Left forelimb (tissue), 1 donor: ENCODE measurements around the gene SMAD9.

Experiments
- DNase-seq: peaks from one replicate; pipeline ENCODE4 v3.0.0-alpha.2; 2018; ENCODE audit warnings: low spot score

Gene SMAD9

DNA sequence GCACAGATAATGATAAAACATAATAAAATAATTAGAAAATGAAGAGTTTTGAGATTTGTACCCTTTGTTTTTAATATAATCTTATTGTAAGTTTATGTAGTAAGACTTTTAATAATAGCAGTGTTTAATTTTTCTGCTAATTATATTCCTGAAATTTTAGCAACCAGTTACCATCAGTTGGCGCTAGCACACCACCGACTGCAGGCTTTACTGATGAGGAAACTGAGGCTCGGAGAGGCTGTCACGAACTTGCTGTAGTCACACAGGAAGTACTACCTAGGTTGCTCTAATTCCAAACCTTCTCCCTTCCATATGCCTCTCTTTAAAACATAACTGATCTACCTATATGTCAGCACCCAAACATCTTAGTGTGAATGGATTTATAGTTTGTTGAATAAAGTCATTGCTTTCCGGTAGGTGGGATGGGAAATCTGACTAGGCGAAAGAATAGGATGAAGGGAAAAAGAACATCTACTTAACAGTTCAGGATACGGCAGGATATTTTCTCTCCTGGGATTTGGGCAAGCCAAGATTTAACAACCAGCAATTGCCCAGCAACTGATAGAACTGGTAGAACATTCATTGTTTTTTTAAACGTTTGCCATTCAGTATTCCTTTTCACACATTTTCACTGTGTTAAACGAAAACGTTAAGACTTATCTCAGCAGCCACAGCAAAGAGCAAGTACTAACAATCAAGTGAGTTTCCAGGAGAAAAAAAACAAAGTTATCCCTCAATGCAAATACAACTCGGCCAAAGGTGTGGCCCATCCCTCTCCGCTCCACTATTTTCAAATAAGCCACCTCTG, 101.8 kb downstream of the SMAD9 start:
- DNase-seq: no peak

DNA sequence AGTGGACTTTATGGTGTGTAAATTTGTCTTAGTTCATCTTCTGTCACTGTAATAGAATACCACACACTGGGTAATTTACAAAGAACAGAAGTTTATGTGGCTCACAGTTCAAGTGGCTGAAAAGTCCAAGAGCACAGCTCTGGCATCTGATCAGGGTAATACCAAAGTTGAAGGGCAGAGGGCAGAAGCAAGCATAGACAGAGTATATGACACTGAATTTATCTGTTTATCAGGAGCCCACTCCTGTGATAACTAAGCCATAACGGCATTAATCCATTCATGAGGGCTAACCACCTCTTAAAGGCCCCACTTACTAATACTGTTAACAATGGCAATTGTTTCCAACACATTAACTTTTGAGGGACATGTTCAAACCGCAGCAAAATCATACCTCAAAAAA, 105.0 kb downstream of the SMAD9 start:
- no peak for DNase-seq

DNA sequence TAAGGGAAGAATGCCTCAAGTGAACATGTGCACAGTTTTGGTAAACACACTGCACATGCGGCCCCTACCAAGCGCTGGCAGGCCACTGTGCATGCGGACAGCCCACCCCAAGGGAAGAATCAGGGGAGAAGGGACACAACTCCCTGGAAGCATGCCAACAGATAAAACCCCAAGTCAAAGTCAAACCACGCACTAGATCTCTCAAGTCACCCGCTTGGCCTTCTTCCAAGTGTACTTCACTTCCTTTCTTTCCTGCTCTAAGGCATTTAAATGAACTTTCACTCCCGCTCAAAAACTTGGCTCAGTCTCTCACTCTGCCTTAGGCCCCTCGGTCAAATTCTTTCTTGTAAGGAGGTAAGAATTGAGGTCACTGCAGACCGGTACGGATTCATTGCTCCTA, 105.6 kb downstream of the SMAD9 start:
- DNase-seq: no peak

DNA sequence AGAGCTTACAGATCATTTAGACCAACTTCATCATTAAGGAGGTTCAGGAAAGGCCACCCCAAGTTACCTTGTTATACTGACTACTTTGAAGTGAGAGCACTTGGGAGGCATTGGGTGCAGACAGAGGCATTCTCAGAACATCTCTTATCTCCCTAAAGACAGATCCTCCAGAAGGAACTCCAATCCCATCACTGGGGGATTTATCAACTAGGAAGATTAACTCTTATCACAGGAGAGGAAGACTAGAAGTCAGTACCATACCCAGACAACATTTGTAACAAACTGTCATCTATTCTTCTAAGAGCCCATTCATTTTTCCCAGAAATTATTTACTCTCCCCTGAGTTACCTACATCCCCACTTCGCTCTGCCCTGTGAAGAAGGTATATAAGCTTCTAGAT, 106.8 kb downstream of the SMAD9 start:
- DNase-seq: no peak

DNA sequence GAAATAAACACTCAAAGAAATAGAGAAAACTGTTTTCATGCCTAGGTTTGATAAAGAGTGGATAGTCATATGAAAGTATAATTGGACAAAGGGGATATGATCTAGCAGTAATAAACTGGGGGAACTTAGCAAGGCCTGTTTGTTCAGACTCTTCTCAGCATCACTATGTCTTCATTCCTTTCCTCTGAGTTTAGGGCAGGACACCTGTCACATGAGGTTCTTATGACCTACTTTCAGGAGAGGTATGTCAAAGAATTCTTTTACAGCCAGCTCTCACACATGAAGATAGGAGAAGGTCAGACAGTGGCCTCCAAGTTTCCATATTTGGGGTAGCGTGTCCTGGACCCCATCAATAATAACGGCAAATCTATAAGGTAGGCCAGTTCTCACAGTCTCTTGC, 112.4 kb downstream of the SMAD9 start:
- DNase-seq: no peak

DNA sequence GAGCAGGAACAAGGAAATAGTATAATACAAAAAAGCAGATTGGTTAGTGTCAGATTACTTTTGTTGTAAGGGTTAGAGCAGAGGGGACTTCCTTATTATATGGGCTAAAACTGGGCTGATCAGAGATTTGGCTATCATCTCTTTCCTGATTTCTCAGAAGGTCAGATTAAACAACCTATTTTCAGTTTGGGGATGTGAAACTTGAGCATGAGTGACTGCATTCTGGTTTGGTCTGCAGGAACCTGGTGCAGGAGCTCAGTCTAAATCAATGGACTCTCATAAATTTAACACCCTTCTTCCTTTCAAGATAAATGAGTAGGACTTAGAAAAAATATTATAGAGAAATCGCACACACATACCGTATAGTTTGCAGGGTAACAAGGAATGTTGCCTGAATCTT, 113.9 kb downstream of the SMAD9 start:
- no peak for DNase-seq

DNA sequence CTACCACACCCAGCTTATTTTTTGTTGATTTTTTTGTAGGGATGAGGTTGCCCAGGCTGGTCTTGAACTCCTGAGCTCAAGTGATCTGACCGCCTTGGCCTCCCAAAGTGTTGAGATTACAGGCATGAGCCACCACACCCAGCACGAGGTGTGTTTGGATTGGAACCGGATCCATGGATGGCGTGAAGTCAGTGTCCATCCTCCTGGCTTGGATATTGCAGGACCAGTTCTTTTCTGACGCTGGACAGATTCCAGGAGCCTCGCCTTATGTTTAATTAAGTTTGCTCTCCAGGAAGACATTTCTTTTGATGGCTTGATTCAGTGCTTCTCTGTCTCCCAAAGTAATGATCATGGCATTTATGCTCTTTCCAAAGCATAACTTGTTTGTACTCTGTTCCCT, 115.5 kb downstream of the SMAD9 start:
- DNase-seq: no peak

DNA sequence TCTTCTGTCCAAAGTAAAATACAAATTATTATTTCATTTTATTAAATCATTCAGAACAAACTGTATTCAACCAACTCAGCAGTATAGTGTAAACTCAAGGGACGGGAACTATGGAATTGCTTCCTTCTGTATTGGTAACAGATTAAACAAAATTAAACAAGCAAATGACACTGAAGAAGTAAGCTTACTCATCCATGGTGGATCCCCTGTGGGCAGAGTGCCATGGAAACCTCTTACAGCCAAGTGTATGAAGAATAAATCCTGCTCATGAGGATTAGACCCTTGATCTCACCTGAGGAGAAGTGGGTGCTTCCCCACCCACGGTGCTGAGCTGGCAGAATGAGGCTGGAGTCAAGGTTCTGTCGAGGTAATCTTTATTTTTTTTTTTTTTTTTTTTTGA, 119.0 kb downstream of the SMAD9 start:
- DNase-seq: no peak

DNA sequence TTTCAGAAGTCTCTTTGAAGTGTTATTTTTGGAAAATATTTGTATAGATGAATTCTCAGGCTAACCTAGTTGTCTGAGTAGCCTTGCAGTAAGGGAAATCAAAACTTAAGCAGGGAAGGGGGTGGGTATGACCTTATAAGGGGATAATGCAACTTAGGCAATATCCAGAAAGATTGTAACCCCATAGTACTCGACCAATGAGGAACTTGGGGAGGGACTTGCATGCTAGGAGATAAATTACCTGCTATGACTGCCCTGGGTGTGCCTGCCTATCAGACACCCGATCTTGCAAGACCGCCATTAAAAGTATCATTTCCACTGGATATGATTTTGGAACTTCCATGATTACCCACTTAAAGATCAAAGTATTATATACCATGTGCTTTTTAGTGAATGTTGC, 124.0 kb downstream of the SMAD9 start:
- no peak for DNase-seq

DNA sequence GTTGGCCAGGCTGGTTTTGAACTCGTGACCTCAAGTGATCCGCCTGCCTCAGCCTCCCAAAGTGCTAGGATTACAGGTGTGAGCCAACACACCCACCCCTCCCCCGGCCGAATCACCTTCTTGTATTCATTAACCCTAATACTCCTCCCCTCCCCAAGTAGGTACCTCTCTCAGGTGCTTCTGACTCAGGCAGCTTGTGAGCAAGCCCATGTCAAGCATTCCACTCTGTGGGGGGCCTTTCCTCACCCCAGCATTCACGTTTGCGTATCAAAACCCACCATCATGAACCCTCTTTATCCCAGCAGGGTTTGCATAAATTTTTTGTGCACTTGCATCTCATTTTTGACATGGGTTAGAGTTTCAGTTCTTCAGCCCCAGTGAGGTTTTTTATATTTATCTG, 124.6 kb downstream of the SMAD9 start:
- no peak for DNase-seq
